ENCODE measurements around the gene FHL2. TPM values are rescaled to one million over a fixed set of nuclear protein-coding genes. Genes with fewer than 3 reads are reported as not detected.

FHL2 gene
- total RNA-seq, 1 experiment from 2014 or later: 13.9 TPM

DNA sequence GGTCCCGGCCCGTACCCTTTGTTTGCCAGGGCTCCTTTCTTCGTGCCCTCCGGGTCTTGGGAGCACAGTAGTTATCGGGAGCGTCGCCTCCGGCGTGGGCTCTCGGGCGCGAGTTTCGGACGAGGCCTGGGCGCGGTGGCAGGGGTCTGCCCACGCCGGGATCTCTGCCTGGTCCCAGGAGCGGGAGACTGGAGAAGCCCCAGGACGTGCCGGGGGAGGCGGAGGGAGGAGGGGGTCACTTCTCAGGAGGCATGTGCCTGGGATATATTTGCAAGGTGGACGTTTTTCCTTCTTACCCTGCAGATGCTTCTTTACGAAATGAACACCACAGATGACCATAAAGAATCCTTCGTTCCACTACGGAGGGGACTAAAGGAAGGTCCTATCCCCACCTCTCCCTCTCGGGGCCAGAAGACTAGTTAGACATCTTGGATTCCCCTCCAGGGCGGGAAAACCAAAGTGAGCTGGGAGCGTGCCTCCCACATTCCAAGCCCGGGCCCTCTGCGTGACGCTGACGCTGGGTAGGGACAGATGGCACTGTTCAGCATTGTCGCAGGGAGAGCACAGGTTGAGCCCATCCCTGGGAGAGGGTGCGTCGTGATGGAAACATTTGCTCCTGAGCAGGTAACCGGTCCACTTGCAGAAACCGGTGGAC lies 483 bp upstream of the FHL2 start:
- no peak for DNase-seq (ENCODE audit: extremely low read depth, low read depth)

DNA sequence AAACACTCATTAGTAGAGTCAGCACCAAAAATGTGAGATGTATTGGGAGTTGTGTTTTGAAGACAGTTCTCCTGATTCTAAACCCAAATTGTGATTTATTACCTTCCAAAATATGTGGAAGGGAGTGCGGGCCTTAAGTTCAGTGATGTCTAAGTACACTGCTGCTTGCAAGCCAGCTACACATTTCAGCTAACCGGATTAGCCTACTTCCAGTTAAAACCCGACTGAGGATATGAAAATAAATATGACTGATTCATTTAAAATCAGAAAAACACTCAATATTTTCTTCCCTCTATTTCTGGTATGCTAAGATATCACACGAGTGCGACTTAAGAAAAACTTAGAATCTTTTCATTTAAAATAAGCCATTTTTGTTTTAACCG lies 907 bp downstream of the FHL2 start:
- no peak for DNase-seq (ENCODE audit: extremely low read depth, low read depth)

DNA sequence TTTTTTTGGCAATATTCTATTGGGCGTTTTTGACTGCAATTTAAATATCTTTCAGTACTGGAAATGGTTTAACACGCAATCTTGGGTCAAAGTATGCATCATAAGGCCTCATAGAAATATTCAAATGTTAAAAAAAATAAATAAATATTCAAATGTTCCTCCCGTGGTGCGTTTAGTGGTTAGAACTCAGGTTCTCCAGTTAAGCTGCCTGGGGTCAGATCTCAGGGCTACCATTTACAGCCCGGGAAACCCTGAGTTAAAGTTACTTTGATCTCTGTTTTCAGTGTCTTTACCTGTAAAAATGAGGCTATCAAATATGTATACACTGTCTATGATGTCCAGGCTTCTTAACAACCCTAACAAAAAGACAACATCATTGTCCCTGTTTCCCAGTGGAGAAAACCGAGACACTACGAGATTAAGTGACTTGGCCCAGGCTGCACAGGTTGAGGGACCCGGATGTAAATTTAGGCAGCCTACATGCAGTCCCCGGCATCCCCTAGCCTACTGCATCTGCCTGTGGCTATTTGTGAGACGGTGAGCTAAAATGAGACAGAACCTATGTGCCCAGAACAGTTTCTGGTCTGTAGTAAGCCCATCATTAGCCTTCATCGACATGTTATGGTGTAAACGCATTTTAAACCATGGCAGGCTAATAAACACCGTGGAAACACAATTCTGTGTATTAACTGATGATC lies 1.7 kb downstream of the FHL2 start:
- no peak for DNase-seq (ENCODE audit: extremely low read depth, low read depth)

DNA sequence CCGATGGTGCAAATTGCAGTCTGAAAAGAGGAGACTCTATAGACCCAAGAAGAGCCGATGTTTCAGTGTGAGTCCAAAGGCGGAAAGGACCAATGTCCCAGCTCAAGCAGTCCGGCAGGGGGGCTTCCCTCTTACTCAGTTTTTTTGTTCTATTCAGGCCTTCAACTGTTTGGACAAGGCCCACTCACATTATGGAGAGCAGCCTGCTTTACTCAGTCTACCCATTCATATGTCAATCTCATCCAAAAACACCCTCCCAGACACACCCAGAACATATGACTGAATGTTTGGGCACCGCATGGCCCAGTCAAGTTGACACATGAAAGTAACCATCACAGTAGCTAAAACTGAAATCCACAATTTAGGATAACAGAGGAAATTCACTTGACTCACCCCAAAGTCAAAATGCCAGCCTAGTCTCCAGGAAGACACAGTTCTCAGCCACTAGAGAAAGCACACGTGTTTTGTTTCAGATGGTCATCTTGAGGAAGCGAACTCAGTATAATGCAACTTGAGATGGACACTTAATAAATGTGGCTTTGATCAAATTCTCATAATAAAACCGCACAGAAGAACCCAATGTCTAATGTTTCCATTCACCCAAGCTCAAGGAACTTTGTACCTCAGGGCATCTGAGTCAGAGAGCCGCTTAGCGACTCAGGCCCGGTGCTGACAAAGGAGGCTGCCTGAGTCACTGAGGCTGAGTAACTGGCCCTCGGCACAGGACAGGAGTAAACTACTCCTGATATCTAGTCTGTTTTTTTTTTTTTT lies 2.4 kb downstream of the FHL2 start:
- DNase-seq (ENCODE audit: extremely low read depth, low read depth): peak; percentile 72

DNA sequence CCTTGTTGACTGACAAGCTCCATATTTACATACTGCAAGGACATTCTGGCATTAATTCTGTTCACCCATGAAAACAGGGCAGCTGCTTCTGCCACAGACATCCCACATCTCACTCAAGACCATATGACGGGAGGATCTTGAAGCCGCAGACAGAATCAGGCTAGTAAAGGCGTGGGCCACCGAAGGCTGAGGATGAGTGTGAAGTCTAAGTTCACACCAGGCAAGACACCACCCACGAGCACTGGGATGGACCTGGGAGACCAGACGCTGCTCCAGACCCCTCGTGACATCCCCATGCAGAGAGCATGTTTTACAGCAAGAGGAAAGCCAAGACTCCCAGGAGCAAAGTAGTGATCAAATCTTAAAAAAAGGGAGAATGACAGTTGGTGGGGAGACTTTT lies 3.2 kb downstream of the FHL2 start:
- DNase-seq (ENCODE audit: extremely low read depth, low read depth): no peak

DNA sequence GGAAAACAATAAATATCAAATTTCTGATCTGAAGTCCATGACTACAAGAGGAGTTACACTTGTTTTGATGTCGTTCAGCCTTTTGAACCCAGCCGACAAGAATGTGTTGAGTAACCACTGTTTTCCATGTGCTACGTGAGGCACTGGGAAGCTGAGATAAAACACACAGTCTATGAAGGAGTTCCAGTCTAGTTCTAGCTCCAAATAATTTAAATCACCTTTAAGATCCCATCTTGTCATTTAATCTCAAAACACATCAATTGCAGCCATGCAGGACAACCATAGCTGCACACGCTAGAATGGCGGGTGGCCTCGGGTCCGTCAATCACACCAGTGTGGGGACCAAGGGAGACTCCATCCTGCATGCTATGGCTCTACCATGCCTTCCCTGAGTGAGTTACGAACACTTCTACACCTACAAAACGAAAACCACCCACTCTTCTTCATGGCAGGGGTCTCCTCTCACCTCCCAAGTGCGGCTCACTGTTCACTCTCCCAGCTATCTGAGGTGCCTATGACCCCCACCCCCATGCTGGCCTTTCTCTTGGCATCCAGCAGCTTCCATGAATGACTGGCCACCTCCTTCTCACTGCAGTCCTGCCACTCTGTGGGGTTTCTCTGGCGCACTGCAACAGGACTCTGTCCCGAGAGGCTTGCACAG lies 3.8 kb downstream of the FHL2 start:
- DNase-seq (ENCODE audit: extremely low read depth, low read depth): no peak

DNA sequence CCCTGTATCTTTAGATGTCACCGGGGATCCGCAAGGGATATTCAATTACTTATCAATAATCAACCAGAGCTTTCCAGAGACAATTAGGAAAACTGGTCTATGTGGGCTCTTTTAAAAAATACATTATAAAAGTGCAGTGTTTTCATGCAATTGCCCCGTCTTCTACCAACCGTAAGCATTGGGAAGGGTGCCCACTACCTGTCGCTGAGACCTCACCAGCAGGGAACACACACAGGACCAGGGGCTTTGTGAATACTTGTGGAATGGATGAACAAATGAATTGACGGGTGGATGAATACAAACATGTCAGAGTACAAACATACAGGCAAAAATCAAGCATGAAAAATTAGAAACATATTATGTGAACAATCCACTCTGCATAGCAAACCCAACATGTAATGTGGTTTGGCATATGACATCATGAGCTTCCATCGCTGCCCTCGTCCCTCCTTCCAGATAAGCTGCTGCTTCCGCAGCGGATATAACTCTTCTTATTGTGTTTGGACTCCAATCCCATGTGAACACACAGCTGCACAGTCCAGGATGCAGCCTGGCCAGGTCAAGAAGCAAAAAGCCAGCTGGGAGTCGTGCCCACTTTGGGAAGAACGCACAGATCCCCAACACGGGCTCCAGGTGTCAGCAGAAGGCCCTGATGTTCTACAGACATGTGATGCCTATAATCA lies 5.3 kb downstream of the FHL2 start:
- no peak for DNase-seq (ENCODE audit: extremely low read depth, low read depth)

DNA sequence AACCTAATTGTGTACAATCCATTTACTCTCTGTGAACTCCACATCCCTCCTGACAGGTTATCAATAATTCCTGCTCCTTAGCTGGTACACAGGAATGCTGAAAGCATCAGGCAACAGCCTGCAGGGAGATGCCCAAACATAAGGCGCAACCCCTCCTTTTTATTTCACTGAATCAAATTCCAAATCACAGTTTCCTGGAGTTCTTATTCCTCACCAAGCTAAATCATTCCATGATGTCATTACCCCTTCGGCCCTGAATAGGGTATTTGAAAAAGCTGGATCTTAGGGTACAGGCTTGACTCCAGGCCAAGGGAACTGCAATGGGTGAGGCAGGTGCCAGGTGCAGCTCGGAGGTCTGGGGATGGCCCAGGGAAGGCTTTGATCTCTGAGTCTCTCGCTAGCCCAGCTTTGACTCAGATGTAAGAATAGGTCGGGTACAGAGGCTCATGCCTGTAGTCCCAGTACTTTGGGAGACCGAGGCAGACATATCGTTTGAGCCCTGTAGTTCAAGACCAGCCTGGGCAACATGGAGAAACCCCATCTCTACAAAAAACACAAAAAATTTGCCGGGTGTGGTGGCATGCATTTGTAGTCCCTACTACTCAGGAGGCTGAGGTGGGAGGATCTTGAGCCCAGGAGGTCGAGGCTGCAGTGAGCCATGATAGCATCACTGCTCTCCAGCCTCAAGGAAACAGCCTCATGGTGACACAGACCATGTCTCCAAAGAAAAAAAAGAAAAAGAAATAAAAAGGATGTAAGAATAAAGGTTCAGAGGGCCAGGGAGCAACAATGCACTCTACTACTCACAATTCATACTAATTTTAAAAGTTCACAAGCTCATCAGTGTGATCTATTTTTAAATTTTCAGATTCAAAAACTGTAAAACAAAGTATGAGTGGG lies 6.8 kb downstream of the FHL2 start:
- DNase-seq (ENCODE audit: extremely low read depth, low read depth): no peak

DNA sequence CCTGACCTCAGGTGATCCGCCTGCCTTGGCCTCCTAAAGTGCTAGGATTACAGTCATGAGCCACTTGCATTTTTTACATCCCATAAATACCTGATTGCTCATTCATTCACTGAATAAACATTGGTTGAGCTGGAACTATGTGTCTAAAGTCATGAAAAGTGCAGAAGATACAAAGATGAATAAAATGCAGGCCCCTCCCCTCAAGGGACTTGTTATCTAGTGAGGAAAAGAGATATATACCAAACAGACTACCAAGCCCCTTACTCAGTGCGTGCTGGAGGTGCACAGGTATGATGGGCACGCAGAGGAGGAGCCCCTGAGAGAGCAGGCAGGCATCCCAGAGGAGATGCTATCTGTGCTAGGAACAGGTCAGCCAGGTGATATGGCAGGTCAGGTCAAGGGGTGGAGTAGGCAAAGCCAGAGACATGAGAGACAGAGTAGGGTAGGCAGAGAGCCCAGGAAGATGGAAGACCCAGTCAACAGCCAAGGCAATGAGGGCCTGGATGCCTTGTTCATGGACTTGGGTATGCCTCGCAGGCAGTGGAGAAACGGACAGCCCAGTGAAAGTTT lies 7.7 kb downstream of the FHL2 start:
- no peak for DNase-seq (ENCODE audit: extremely low read depth, low read depth)

DNA sequence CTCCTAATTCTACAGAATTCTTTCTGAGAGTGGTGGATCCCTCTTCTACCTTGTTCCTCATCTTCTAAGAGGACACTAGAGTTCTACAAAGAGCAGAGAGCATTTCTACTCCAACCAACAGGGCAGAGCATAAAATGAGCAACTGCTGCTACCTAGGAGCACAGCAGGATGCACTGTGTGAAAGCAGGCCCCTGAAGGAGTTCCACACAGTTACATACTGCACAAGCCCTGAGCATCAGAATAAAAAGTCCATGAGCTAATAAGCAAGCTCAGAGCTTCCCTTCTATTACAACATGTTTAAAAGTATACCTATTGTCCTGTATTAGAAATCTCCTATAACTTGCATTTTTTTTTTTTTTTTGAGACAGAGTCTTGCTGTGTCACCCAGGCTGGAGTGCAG lies 8.4 kb downstream of the FHL2 start:
- DNase-seq (ENCODE audit: extremely low read depth, low read depth): no peak

DNA sequence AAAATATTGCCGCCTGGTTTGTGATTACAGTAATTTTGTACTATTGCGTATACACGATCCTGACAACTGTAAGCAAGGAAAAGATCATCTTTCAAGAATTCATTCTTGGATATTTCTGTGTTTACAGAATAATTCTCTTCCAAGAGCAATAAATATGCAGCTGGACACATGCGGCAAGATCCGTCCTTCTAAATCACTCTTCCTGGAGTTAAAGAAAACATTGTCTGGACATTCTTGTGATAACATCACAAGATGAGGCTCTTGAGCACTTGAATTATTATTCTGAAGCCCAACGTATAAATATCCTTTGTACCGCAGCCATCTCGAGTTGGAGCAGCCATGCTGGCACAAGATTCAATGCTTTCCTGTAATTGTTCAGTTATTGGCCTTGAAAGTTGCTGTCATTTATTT lies 9.9 kb downstream of the FHL2 start:
- DNase-seq (ENCODE audit: extremely low read depth, low read depth): no peak

DNA sequence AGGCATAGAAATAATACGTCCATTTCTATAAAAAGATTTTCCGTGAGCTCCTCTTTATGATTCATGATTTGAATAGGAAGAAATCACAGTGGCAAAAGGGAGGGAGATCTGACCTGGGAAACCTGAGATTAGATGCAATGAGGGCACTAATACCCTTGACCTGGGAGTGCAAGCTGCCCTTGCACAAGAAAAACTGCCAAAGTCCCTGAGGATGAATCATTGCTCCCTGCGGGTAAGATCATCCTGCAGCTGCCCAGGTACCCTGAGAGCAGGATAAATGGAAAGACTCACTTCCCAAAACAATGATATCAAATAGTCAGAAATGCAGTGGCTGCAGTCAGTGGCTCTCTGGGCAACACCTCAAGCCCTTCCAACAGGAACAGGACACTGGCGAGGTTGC lies 11.6 kb downstream of the FHL2 start:
- no peak for DNase-seq (ENCODE audit: extremely low read depth, low read depth)

DNA sequence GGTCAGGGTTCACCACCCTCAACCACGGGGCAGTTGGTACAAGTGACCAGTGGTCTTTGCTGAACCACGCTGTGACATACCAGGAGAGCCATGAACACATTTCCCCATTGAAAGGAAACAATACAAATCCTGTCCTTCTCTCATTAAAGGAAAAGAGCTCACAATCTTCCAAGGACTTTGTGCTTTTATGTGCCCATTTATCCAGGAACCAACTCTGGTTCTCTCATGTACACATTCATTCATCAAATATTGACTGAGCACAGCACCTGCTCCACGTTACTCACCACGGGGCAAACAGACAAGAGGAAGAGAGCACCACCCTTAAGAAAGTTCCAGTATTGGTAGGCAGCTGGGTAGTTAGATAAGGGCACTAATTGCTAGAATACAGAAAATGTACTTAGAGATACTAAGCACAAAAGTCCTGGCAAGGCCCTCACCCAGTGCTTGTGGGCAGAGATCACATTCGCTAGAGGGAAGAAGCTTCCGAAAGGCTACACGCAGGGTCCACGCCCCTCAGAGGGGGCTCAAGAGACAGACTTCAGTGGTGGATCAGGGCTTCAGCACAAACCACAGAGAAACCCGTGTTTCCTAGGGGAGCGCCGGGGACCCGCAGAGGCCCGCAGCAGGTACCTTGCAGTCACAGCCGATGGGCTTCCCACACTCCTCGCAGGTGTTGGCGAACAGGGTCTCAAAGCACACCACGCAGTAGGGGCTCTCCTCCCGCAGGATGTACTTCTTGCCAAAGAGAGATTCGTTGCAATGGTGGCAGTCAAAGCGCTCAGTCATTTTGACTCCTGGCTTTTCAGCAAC lies 12.9 kb downstream of the FHL2 start:
- DNase-seq (ENCODE audit: extremely low read depth, low read depth): no peak

DNA sequence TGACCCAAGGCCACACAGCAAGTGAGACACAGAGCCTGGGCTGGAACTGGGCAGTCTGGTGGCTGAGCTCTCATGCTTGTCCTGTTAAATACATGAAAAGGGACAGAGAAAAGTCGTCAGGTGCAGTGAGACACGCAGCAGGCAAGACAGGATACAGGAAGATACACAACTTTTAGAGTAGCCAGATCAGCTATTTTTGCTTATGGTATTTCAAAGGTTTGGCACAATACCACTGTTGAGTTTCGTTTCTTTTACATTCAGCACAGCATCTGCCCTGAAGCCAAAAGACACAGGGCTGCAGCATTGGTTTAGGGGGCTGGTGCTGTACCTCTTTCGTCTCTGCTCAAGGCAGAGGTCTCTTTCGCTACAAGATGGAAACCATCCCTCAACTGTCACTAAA lies 14.0 kb downstream of the FHL2 start:
- no peak for DNase-seq (ENCODE audit: extremely low read depth, low read depth)

DNA sequence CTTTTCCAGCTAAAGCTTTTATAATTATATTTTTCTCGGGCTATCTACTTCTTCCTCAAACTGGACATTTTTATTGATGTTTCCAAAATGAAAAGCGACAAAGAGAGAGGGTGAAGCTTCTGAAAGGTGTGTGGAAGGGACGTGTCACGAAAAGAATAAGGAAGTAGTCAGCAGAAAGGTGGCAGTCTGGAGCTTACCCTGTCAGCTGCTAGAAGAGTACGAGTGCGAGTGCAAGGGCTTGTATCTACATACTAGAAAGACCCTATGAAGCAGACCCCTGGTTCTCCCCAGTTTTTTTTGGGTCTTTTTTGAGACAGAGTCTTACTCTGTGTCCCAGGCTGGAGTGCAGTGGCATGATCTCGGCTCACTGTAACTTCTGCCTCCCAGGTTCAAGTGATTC lies 14.6 kb downstream of the FHL2 start:
- no peak for DNase-seq (ENCODE audit: extremely low read depth, low read depth)

DNA sequence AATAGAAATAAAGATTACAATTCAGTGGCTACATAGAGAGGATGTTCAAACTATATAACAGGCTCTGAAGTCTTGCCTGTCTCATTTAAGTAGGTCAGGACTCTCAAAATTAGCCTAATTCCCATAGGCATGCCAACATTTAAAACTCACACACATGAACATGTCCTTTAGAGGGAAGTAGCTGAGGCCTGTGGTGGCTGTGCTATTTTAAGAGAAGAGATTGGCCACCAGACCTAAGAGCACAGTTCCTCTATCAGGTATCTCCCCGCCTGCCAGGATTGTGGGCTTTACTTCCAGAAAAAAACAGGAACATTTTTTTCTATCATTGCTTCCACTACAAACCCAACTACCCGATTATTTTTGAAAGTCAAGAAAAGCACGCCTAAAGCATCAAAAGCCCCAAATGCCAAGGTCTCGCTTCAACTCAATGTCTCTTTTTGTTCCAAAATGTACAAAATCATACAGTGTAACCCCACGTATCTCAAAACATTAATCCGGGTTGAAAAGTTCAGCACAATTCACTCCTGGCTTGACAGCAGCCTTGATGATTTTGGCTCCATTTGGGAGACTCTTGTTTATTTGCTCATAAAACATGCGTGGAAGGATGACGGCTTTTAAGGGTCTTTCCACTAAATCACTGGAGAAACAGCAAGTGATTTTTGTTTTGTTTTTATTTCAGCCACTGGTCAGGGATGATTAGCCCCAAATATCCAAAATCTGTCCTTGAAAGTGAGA lies 15.3 kb downstream of the FHL2 start:
- DNase-seq (ENCODE audit: extremely low read depth, low read depth): no peak

DNA sequence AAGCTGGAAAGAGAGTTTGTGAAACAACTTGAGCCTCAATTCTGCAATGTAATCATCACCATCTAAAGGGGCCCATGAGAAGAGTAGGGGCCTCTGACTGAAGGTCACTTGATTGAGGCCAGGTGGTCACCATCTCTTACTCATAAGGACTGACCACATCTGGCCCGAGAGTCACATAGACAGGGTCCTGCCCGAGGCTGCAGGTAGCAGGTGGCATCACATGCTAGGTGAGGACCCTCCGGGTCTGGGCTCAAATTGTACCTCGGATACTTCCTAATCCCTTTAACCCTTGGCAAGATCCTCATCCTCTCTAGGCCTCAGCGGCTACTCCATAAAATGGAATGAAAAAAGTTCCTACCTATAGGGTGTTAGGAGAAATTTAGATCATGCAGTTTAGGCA lies 16.7 kb downstream of the FHL2 start:
- no peak for DNase-seq (ENCODE audit: extremely low read depth, low read depth)

DNA sequence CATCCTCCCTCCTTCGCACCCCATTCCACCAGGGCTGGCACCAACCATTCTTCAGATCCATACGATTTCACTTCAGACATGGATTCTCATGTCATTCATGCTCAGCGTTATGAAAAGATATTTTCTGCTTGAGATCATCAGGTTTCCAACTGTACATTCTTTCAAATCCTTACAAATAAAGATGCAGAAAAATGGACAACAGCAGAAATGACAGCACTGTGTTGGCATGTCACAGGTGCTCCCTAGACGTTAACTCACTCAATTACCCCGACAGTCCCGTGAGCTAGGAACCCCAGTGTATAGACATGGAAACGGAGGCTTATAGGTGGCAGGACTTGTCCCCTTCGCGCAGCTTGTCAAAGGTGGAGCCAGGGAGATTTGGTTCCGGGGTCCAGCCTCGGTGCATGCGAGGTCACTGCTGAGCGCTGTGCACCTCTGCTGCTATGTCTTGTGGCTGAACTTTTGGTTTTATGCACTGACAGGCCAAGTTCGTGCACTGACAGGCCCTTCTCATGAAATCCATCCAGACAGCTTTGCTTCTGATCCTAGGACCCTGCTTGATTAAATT lies 17.7 kb downstream of the FHL2 start:
- DNase-seq (ENCODE audit: extremely low read depth, low read depth): no peak
